ENCODE measurements around the gene RSPH6A.

The RSPH6A gene

DNA sequence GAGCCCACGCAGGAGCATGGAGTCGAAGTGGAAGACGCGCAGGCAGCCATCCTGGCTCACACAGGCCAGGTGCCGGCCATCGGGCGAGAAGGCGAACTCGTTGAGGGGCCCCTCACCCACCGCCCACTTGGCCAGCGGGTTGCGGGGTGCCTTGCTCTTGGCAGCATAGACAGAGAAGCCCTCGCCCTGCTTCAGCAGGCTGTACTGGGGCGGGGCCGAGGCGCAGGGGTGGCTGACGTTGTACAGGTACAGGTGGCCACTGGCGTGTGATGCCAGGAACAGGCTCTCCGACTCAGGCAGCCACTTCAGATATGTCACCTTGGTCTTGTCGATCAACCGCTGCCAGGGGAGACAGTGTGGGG is 28.6 kb downstream of the RSPH6A start:
- Histone ChIP-seq H3K4me3 (ENCODE audit: low read depth, low read length) (no peak overlapping the region), H2AFZ (ENCODE audit: low read length, unreplicated experiment) (no peak overlapping the region), H3K36me3 (ENCODE audit: insufficient read depth, low read length) (peaks cover 3% of the 10 kb centered on the region; the same call in 1 of the 2 replicates), H3K79me2 (ENCODE audit: control insufficient read depth, insufficient read depth, low read length, unreplicated experiment) (peaks cover 9% of the 10 kb centered on the region), H3K27me3 (ENCODE audit: insufficient read depth, low read length) (no peaks in the 10 kb centered on the region), H3K4me1 (ENCODE audit: control insufficient read depth, insufficient read depth, low read length, unreplicated experiment) (peaks cover 24% of the 10 kb centered on the region), H3K27ac (ENCODE audit: low read depth, low read length) (no peak overlapping the region)

DNA sequence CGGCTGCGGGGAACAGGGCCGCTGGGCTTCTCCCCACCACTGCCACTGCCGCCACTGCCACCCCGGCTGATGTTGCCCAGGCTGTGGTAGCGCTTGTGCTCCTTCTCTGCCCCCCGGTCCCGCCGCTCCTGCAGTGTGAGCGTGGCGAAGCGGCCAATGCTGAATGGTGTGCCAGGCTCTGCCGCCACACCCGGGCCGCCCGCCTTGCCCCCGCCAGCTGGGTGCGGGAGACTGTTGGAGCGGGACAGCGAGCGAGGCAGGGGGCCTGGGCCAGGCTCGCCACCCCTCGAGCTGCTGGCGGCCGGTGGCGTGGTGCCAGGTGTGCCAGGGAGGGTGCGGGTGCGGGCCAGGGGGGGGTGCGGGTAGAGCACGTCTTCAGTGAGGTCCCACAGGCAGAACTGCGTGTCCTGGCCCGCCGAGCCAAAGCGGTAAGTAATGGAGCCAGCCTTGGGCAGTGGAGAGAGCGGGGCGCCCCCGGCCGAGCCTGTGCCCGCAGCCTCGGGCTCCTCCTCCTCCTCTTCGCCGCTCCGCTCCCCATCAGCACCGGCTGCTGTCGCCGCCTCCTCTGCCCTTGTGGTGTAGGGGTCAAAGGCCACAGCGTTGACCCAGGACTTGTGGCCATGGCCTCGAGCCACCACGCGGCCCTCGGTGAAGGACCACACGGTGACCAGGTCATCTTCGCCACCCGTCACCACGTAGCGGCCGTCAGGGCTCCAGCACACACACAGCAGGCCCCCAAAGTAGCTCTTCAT is 29.2 kb downstream of the RSPH6A start:
- Histone ChIP-seq H3K27ac (ENCODE audit: low read depth, low read length) (no peak overlapping the region), H3K27me3 (ENCODE audit: insufficient read depth, low read length) (no peaks in the 10 kb centered on the region), H3K79me2 (ENCODE audit: control insufficient read depth, insufficient read depth, low read length, unreplicated experiment) (peaks cover 3% of the 10 kb centered on the region), H3K36me3 (ENCODE audit: insufficient read depth, low read length) (peaks cover 3% of the 10 kb centered on the region; the same call in 1 of the 2 replicates), H2AFZ (ENCODE audit: low read length, unreplicated experiment) (no peak overlapping the region), H3K4me3 (ENCODE audit: low read depth, low read length) (no peak overlapping the region), H3K4me1 (ENCODE audit: control insufficient read depth, insufficient read depth, low read length, unreplicated experiment) (peaks cover 29% of the 10 kb centered on the region)

DNA sequence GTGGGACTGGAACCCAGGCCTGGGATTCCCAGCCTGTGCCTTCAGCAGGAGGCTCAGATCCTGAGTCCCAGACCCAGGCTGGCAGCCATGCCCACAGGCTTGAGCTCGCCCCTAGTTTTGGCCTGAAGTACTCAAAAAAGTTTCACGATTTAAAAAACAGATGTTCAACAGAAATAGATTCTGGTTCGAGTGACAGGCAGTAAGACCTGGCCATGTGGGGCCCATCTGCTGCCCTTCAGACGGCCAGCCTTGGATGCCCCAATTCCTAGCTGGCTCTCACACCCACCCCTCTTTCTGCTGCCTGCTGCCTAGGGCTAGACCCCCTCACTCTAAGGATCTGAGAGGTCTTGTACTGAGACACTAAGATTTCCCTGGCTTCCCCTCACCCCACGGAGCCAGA is 30.0 kb downstream of the RSPH6A start:
- H3K4me3 ChIP-seq (ENCODE audit: low read depth, low read length): no peak overlapping the region
- no peaks in the 10 kb centered on the region for H3K79me2 ChIP-seq (ENCODE audit: control insufficient read depth, insufficient read depth, low read length, unreplicated experiment)
- no peak overlapping the region for H3K27ac ChIP-seq (ENCODE audit: low read depth, low read length)
- peaks cover 4% of the 10 kb centered on the region; the same call in 1 of the 2 replicates for H3K36me3 ChIP-seq (ENCODE audit: insufficient read depth, low read length)
- H3K27me3 ChIP-seq (ENCODE audit: insufficient read depth, low read length): no peaks in the 10 kb centered on the region
- H3K4me1 ChIP-seq (ENCODE audit: control insufficient read depth, insufficient read depth, low read length, unreplicated experiment): peaks cover 30% of the 10 kb centered on the region
- no peak overlapping the region for H2AFZ ChIP-seq (ENCODE audit: low read length, unreplicated experiment)

DNA sequence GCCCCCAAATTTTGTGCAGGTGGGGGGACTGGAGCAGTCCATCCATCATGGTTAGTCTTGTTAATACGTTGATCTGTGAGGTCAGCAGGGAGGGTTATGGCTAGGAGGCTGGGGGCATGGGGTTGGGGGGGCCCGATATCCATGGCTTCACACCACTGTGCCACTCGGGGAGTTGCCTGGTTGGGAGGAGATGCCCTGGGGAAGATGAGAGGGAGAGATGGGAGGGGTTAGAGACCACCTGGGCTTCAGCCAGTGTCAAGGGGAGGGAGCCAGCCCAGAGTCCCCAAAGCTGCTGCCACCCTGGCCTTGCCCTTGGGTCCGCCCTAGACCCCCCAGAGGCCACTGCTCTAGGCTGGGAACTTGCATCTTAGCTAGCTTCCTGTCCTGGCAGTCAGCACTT is 31.0 kb downstream of the RSPH6A start:
- Histone ChIP-seq H3K27me3 (ENCODE audit: insufficient read depth, low read length) (no peaks in the 10 kb centered on the region), H3K36me3 (ENCODE audit: insufficient read depth, low read length) (0 out of 2 replicates have a peak, but pooled peaks cover 6% of the 10 kb centered on the region), H3K4me3 (ENCODE audit: low read depth, low read length) (no peak overlapping the region), H2AFZ (ENCODE audit: low read length, unreplicated experiment) (no peak overlapping the region), H3K4me1 (ENCODE audit: control insufficient read depth, insufficient read depth, low read length, unreplicated experiment) (peaks cover 30% of the 10 kb centered on the region), H3K27ac (ENCODE audit: low read depth, low read length) (peak overlapping the region; percentile 77; the same call in 1 of the 2 replicates), H3K79me2 (ENCODE audit: control insufficient read depth, insufficient read depth, low read length, unreplicated experiment) (no peaks in the 10 kb centered on the region)

DNA sequence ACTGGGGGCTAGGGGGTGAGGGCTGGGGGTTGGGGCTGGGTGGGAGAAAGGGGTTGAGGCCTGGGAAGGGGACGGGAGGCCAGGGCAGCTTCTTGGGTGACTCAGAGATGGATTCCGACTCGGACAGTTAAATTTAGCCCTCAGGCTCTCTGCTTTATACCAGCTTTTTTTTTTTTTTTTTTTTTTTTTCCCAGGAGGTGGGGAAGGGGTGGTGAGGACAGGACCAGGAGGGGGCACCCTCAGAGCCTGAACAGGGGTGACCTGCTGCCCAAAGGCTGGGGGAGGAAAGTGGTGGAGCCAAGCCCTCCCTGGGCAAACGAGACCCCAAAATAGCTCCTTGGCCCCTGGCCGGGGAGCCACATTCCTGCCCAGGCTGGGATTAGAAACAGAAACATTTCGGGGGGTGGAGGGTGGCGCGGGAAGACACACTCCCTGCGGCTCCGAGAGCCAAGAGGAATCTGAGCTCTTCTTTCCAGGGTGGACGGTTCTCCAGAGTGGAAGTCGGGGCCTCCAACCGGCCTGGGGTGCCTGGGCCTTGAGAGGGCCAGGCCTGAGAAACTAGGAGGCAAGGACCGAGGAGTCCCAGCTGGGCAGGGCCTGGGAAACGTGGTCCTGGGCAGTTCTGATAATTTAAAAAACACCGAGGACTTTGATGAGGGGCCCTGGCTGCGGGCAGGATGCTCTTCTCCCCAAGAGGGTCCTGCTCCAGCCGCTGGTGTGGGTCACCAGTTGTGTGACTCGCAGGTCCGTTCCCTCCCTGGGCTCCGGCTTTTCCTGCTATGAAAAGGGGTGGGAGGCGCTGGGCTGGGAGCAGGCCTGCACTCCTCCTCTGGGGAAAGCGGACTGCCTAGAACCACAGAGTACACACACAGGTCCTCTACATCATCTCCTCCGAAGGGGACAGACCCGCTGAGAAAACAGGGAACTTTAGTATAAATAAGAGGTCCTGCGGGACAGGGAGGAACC is 32.0 kb downstream of the RSPH6A start:
- peak overlapping the region; percentile 77 for H3K27ac ChIP-seq (ENCODE audit: low read depth, low read length)
- no peaks in the 10 kb centered on the region for H3K27me3 ChIP-seq (ENCODE audit: insufficient read depth, low read length)
- H3K4me1 ChIP-seq (ENCODE audit: control insufficient read depth, insufficient read depth, low read length, unreplicated experiment): peaks cover 30% of the 10 kb centered on the region

DNA sequence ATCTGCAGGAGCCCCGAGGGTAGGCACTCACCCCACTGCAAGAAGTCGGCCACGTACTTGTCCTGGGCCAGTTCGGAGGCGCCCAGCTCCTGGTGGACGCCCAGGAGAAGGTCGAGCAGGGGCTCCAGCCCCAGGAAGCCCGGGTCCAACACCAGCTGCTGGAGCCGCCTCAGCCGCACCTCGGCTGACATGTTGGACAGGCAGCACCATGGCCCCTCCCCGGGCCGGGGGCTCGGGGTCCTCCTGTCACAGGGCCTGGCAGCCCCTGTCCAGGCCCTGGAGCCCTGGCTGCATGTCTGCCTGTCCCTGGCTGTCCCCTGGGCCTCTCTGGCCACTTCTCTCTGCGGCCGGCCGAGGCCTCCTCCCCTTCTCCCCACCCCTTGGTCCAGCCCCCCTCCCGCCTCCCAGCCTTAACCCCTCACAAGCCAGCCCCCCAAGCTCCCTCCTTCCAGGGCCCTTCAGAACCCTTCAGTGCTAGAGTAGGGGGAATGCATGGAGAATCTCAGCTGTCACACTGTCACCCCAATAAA is 32.9 kb downstream of the RSPH6A start, which contains the start of gene DMPK:
DMPK (minus strand) TSS at position 329 of the 530 bp plus-strand sequence; CDS start at position 191, 138 bp downstream.
- Histone ChIP-seq H2AFZ (ENCODE audit: low read length, unreplicated experiment) (no peak within 1 kb of the TSS), H3K36me3 (ENCODE audit: insufficient read depth, low read length) (0 out of 2 replicates have a peak, but pooled peaks cover 11% of the 10 kb centered on the region), H3K27me3 (ENCODE audit: insufficient read depth, low read length) (no peaks in the 10 kb centered on the region), H3K4me3 (ENCODE audit: low read depth, low read length) (no peak within 1 kb of the TSS), H3K27ac (ENCODE audit: low read depth, low read length) (peak within 1 kb of the TSS; percentile 77), H3K79me2 (ENCODE audit: control insufficient read depth, insufficient read depth, low read length, unreplicated experiment) (no peaks in the 10 kb centered on the region), H3K4me1 (ENCODE audit: control insufficient read depth, insufficient read depth, low read length, unreplicated experiment) (peaks cover 30% of the 10 kb centered on the region)

More for the DNA sequence above, 32.0 kb downstream of the RSPH6A start:
- Histone ChIP-seq H3K79me2 (ENCODE audit: control insufficient read depth, insufficient read depth, low read length, unreplicated experiment) (no peaks in the 10 kb centered on the region), H2AFZ (ENCODE audit: low read length, unreplicated experiment) (no peak overlapping the region), H3K4me3 (ENCODE audit: low read depth, low read length) (no peak overlapping the region), H3K36me3 (ENCODE audit: insufficient read depth, low read length) (0 out of 2 replicates have a peak, but pooled peaks cover 11% of the 10 kb centered on the region)

DNA sequence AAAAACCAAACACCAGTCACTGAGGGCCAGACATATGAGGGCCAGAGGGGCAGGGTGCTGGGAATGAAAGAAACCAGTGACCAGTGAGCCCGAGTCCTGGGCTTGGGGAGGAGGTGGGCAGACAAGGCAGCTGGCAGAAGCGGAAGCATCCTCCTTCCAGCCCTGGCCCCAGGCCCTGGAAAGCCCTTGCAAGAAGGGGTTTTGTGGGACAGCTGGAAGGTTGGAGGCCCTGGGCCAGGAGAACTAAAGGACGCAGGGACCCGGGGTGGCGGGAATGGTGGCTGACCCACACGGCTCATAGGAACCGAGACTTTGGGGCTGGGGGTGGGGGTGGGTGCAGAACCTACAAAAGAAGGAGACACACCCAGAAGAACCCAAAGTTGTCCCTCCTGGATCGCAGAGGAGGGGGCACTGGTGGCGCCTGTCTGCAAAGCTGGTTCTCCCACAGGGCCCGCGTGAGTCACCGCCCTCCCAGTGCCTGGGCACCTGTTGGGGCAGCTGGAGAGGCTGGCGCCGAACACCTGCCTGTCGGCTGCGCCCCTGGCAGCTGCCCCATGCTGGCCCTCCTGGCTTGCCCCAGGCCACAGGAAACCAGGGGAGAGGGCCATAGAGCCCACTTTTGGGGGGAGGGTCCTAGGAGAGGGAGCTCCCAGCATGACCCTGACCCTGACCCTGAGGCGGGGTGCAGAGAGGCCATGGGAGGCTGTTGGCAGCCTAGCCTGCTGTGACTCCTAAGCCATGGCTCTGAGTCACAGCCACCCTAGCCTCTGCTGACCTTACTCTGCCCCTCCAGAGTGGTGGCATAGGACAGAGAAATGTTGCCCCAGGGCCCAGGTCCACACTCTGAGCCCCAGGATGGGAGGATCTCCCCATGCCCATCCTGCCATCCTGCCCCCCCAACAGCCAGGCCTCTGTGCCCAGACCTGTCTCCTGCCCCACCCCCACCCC is 33.6 kb downstream of the RSPH6A start:
- Histone ChIP-seq H3K4me3 (ENCODE audit: low read depth, low read length) (no peak overlapping the region), H2AFZ (ENCODE audit: low read length, unreplicated experiment) (no peak overlapping the region), H3K36me3 (ENCODE audit: insufficient read depth, low read length) (0 out of 2 replicates have a peak, but pooled peaks cover 11% of the 10 kb centered on the region), H3K79me2 (ENCODE audit: control insufficient read depth, insufficient read depth, low read length, unreplicated experiment) (no peaks in the 10 kb centered on the region), H3K4me1 (ENCODE audit: control insufficient read depth, insufficient read depth, low read length, unreplicated experiment) (peaks cover 30% of the 10 kb centered on the region), H3K27me3 (ENCODE audit: insufficient read depth, low read length) (no peaks in the 10 kb centered on the region), H3K27ac (ENCODE audit: low read depth, low read length) (no peak overlapping the region)

DNA sequence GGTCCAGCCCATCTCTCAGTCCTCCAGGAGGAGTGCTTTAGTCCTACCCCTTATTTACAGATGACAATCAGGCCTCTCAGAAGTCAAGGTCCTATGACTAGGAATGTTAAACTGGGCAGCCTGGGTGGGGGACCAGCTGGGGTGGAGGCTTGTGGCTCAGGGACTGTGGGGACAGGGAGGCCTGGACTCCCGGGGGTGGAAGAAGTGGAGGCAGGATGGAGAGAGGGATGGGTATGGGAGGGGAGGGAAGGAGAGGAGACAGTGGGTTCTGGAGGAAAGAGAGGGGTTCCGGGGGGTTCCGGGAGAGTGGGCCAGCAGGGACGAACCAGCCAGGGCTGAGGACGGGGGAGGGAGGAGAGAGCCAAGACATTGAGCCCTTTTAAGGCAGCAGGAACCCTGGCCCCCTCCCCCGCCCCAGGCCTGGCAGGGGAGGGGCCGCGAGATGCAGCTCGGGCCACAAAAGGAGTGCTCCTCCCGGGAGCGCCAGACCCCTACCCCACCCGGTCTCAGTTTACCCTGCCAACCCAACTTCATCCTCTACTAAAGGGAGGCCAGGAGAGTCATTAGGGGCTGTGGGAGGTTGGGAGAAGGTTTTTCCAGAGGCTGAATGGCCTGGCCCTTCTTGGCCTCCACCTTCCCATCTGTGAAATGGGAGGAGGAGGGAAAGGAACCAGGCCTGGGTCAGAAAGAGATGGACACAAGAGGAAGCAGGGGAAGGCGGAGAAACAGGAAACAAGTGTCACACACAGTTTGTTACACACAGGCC is 34.5 kb downstream of the RSPH6A start:
- H3K4me3 ChIP-seq (ENCODE audit: low read depth, low read length): no peak overlapping the region
- no peaks in the 10 kb centered on the region for H3K79me2 ChIP-seq (ENCODE audit: control insufficient read depth, insufficient read depth, low read length, unreplicated experiment)
- no peaks in the 10 kb centered on the region for H3K27me3 ChIP-seq (ENCODE audit: insufficient read depth, low read length)
- 0 out of 2 replicates have a peak, but pooled peaks cover 11% of the 10 kb centered on the region for H3K36me3 ChIP-seq (ENCODE audit: insufficient read depth, low read length)
- H3K4me1 ChIP-seq (ENCODE audit: control insufficient read depth, insufficient read depth, low read length, unreplicated experiment): peaks cover 30% of the 10 kb centered on the region
- no peak overlapping the region for H2AFZ ChIP-seq (ENCODE audit: low read length, unreplicated experiment)
- H3K27ac ChIP-seq (ENCODE audit: low read depth, low read length): no peak overlapping the region

DNA sequence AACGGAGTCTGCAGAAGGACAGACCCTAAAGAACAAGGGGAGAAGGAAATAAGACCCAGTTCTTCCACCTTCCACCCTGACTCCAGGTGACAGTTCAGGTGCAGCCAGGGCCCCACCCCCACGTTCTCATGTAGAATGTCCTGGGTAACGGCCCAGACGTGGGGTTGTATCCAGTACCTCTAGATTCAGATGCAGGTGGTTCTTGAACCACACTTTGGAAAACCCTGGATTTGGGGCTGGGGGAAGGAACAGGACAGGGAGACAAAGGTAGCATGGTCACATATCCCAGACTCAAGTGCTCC is 35.0 kb downstream of the RSPH6A start:
- H3K4me3 ChIP-seq (ENCODE audit: low read depth, low read length): no peak overlapping the region
- H3K79me2 ChIP-seq (ENCODE audit: control insufficient read depth, insufficient read depth, low read length, unreplicated experiment): no peaks in the 10 kb centered on the region
- no peaks in the 10 kb centered on the region for H3K27me3 ChIP-seq (ENCODE audit: insufficient read depth, low read length)
- no peak overlapping the region for H3K27ac ChIP-seq (ENCODE audit: low read depth, low read length)
- H3K36me3 ChIP-seq (ENCODE audit: insufficient read depth, low read length): 0 out of 2 replicates have a peak, but pooled peaks cover 11% of the 10 kb centered on the region
- peaks cover 30% of the 10 kb centered on the region for H3K4me1 ChIP-seq (ENCODE audit: control insufficient read depth, insufficient read depth, low read length, unreplicated experiment)
- H2AFZ ChIP-seq (ENCODE audit: low read length, unreplicated experiment): no peak overlapping the region

All from ACC112 (cell line).